GM12872 (cell line): ENCODE measurements around the gene CEP112.

Source experiments
- CTCF ChIP-seq: IDR thresholded peaks from 3 replicates; pipeline ENCODE4 v1.5.1; 2011; ENCODE audit warnings: low read depth, mild to moderate bottlenecking, low read length, moderate library complexity; ENCODE audit not compliant: insufficient read depth

CEP112 gene

GRCh38 chr17:65690626-65691310 lies 501.2 kb downstream of the CEP112 start:
- no peak for TF ChIP-seq CTCF

- no peak for TF ChIP-seq CTCF
Measured at GRCh38 chr17:65688307-65688706, 503.6 kb downstream of the CEP112 start.

- TF ChIP-seq CTCF = no peak
Measured at GRCh38 chr17:65685110-65685509, 506.8 kb downstream of the CEP112 start.

GRCh38 chr17:65684631-65685030 lies 507.3 kb downstream of the CEP112 start:
- no peak for TF ChIP-seq CTCF

GRCh38 chr17:65683428-65683827 lies 508.5 kb downstream of the CEP112 start:
- no peak for TF ChIP-seq CTCF

- no peak for TF ChIP-seq CTCF
Measured at GRCh38 chr17:65679165-65679845, 512.6 kb downstream of the CEP112 start.

- no peak for TF ChIP-seq CTCF
Measured at GRCh38 chr17:65678546-65678945, 513.4 kb downstream of the CEP112 start.
